Stimulated activated CD8-positive, alpha-beta memory T cell treated with anti-CD3 and anti-CD28 coated beads, Interleukin-15, amount 100 ng/mL, for 1 hour (primary cell): Measurements from ENCODE around the gene ACAD8.

Experiments used
- DNase-seq: peaks from one replicate; pipeline ENCODE4 v3.0.0-alpha.2; 2020; ENCODE audit warnings: low read depth

Gene ACAD8

DNA sequence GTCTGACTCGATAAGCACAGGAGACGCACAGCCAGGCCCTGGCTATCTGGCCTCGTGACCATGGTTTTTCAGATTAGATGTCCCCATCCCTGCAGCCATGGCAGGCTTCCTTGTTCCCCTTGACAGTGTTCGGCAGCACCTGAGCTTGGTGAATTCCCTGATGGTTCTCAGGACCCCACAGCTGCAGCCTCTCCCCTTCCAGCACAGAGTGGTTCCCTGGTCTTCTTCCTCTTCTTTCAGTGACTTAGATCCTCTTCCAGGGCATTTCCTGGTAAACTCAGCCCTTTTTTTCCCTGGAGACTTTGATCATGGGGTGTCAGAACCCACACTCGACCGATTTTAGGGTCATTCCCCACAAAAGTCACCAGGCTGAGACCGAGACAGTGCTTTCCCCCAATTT, 37.3 kb downstream of the ACAD8 start:
- no peak for DNase-seq

DNA sequence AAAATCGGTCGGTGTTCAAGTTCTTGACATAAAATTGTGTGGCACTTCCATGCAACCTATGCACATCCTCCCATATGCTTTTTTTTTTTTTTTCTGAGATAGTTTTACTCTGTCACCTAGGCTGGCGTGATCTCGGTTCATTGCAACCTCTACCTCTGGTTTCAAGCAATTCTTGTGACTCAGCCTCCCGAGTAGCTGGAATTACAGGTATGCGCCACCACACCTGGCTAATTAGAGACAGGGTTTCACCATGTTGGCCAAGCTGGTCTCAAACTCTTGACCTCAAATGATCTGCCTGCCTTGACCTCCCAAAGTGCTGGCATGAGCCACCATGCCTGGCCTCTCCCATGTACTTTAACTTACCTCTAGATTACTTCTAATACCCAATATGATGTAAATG, 37.8 kb downstream of the ACAD8 start:
- no peak for DNase-seq

DNA sequence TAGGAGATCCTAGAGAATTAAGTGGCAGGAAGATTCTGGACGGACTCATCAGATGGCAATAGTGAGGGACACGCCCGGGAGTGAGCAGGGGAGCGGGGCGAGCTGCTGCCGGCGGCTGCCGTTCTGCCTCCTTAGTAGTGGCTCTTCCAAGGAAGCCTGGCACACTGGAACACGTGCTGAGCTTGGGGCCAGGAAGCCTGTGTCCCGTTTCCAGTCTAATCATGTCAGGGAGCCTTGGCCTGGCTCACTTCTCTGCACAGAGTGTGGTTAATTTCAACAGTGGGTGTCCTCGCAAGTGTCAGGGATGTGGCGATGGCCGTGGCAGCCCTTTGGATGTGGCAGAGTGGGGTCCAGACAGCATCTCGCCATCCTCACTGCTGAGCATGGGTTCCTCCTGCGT, 39.3 kb downstream of the ACAD8 start:
- DNase-seq, result no peak

DNA sequence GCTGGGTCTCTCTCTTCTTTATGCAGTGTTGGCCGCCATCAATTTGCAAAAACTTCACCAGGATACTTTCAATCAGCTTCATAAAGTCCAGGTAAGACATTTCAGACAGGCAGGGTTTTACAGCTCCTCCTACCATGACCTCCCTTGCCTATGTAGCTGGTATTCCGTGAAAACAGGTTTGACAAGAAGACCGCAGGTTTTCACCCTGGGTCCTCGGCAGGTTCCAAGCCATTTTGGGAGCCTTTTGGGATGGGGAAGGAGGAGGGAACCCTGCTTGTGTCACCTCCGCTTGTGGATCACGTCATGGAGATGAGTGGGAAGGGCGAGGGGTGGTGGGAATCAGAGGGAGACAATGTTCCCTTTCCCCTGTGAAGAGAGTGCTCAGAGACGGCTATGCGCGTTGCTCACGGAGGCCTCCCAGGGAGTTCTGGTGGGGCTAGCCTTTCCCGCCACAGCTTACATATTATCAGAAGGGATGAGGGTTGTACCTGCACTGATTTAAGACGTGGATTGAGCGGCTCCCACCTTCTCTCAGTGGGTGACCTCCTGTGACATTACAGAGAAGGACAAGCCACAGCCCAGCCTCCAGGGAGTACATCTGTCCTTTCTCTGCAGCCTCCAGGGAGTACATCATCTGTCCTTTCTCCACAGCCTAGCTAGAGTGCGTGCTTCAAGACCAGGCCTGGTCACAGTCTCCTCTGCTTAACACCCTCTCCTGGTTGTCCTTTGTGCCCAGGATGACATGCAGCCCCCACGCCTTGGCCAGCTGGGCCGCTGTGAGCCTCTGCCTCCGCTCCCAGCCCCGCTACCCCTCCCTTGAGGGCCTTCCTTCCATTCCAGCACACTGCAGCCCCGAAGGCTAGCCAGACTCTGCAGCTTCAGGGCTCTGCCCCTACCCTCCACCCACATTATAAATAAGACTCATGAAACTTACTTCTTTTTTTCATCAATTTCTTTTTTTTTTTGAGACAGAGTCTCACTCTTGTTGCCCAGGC, 40.0 kb downstream of the ACAD8 start:
- DNase-seq, result no peak

DNA sequence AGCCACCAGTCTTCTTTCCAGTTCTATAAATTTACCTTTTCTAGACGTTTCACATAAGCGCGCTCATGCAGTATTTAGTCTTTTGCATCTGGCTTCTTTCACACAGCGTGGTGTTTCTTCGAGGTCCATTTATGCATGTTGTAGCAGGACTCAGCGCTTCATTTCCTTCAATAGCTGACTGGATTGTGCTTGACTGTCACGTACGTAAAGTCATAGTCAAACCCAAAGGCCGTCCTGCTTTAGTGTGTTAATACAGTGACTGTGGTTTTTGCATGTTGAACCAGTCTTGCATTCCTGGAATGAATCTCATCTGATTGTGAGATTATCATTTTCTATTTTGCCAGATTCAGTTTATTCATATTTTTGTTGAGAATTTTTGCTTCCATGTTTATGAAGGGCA, 41.3 kb downstream of the ACAD8 start:
- DNase-seq, result no peak

DNA sequence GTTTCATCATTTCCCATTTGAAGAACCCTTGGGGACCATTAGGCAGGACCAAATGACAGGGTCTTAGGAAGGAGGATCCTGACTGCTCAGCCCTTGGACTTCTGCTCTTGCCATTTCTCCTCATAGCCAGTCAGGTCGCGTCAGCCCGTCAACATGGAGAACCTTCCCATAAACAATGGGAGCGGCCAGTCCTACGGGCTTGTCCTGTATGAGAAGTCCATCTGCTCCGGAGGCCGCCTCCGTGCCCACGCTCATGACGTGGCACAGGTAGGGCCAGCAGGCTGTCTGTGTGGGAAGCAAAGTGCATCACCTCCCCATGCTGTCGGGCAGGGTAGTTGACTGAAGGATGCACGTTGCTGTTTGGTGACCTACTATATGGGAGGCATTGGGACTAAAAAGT, 58.9 kb downstream of the ACAD8 start:
- no peak for DNase-seq

DNA sequence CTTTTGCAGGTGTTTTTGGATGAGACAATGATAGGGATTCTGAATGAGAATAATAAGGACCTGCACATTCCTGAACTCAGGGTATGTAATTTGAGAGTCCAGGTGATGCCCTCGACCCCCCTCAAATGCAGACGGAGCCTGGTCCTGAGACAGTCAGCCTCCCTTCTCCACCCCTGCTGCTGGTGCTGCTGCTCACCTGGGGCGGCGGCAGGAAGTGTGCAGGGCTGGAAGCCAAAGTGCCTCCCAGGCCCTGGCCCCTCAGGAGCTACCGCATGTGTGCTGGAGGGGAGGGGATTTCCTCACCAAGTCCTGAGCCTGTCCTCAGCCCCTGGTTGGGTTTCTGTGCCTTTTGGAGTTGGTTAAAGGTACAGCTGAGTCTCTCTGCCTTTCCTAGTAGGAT, 59.4 kb downstream of the ACAD8 start:
- no peak for DNase-seq

DNA sequence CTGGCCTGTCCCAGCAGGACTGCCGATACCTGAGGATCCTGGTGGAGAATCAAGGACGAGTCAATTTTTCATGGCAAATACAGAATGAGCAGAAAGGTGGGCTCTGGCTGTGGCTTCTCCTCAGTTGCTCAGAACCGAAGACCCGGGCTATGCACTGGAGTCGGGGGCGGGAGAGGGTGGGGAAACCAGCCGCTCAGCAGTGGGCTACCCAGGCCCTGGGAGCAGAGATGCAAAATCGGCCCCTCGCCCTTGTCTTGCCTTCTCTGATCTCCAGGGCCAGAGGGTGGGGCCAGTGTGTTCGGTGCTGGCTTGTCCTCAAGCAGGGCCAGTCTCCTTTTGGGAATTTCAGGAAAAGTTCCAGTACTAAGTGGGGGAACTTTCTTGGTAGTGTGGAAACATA, 60.0 kb downstream of the ACAD8 start:
- DNase-seq, result no peak

DNA sequence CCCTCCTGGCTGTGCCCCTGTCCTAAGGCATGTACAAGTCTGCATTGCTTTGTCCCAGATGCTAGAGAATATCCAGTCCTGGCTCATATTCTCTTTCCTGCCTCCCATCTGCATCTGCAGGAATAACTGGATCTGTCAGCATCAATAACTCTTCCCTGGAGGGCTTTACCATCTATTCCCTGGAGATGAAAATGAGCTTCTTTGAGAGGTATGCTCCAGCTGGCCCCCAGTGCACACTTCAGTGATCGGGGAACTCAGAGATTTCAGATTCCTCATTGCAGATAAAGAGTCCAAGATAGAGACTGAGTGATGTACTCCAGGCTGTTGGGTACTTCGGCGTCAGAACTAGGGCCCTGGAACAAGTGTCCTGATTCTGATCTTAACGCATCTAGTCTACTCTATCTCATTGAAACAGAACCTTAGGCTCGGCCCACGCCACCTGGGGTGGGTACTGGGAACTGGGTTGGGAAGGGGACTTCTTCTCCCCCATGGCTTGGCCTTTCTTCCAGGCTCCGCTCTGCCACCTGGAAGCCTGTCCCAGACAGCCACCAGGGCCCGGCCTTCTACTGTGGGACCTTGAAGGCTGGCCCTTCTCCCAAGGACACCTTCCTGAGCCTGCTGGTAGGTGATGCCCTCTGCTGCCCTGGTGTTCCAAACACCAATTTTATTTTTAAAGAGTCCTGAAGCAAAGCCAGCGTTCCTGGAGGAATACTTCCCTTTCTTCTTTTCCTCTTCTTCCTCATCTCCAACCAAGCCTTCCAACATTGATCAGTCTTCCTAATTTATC, 60.6 kb downstream of the ACAD8 start:
- DNase-seq, result no peak
